ENCODE data around the gene GRAMD4.

GRCh38 chr22:46583571-46583970 lies 36.6 kb upstream of the GRAMD4 start:
- no peak for TF ChIP-seq POLR2A (IDR thresholded peaks at IDR 0.05; ENCODE audit: low read depth, low read length)
- TF ChIP-seq POU2F2 (IDR thresholded peaks at IDR 0.05; ENCODE audit: low read depth, low read length): no peak
- TF ChIP-seq TAF1 (IDR thresholded peaks at IDR 0.05; ENCODE audit: low read depth, low read length): no peak
- no peak for TF ChIP-seq POLR2AphosphoS5 (IDR thresholded peaks at IDR 0.05; ENCODE audit: low read depth, low read length)
- no peak for TF ChIP-seq SPI1 (IDR thresholded peaks at IDR 0.05; ENCODE audit: low read depth, low read length)
- no peak for TF ChIP-seq PAX5 (IDR thresholded peaks at IDR 0.05; ENCODE audit: insufficient read depth, low read length, severe bottlenecking)

Data from GM12891 (cell line).